Activated CD4-positive, alpha-beta memory T cell treated with anti-CD3 and anti-CD28 coated beads for 36 hours (primary cell): ENCODE results near the gene DUSP7. TPM values are rescaled to one million over a fixed set of nuclear protein-coding genes. Genes with fewer than 3 reads are reported as not detected.

ENCODE experiments used
- CTCF ChIA-PET: fragments of 350-600 bp; sonication (Branson Sonifier 250); formaldehyde crosslinking; loops from one replicate; lab custom pipeline; 2021; ENCODE audit warnings: antibody characterized with exemption, inconsistent platforms; lab: Charles Lee
- POLR2A ChIA-PET: fragments of 350-600 bp; sonication (Branson Sonifier 250); formaldehyde crosslinking; loops from one replicate; lab custom pipeline; 2021; ENCODE audit warnings: antibody characterized with exemption; lab: Charles Lee
- DNase-seq: peaks from one replicate; pipeline ENCODE4 v3.0.0-alpha.2; 2020
- H3K27ac Mint-ChIP-seq: one replicate; pipeline ENCODE4 v1.8.0; 2021; ENCODE audit warnings: mixed read lengths
- H3K27me3 Mint-ChIP-seq: one replicate; pipeline ENCODE4 v1.8.0; 2021; ENCODE audit warnings: mixed read lengths
- H3K36me3 Mint-ChIP-seq: one replicate; pipeline ENCODE4 v1.8.0; 2021; ENCODE audit warnings: mixed read lengths
- H3K4me1 Mint-ChIP-seq: one replicate; pipeline ENCODE4 v1.8.0; 2021; ENCODE audit warnings: low read depth, mixed read lengths
- H3K4me3 Mint-ChIP-seq: one replicate; pipeline ENCODE4 v1.8.0; 2021; ENCODE audit warnings: mild to moderate bottlenecking, mixed read lengths
- H3K9me3 Mint-ChIP-seq: one replicate; pipeline ENCODE4 v1.8.0; 2021; ENCODE audit warnings: mixed read lengths
- intact Hi-C: fragments of 100-400 bp; cut with micrococcal nuclease; formaldehyde crosslinking; loops from one replicate; pipeline ENCODE4 v1.15.1; 2023
- total RNA-seq, 2 experiments: library from RNA; stranded (reverse); gene quantifications; one replicate each; pipeline ENCODE4 v1.2.3, GENCODE V29; 2021

DUSP7 gene
- total RNA-seq, 2 experiments from 2014 or later, result 14.1 to 14.5 TPM

DNA sequence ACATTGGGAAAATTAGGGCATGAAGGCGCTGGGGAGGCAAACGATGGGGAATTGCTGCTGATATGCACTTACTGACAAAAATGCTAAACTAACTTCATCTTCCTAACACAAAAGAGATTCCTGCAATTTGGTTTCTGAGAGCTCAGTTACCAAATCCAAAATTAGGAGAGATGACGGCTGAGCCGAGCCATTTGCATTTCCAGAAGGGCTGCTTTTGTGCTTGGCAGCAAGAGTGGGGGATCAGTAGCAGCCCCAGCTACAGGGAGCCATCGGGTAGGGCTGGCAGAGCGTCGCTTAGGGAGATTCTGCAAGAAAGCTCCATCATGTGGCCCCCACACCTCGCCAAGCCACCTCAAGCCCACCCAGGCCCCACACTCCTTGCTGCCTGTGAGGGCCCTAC is 16.1 kb upstream of the DUSP7 start:
- Mint-ChIP-seq H3K27ac (no peak overlapping the region), H3K27me3 (no peaks in the 10 kb centered on the region), H3K36me3 (no peaks in the 10 kb centered on the region), H3K4me1 (no peaks in the 10 kb centered on the region), H3K9me3 (no peaks in the 10 kb centered on the region), H3K4me3 (no peak overlapping the region)
- DNase-seq, result no peak
- CTCF ChIA-PET, result interaction anchor here (0.8 kb wide), 1 partner anchor 81 kb away, joined by 3 read pairs; no protein-coding TSS in a partner anchor
- intact Hi-C loops, result no loop called here
- POLR2A ChIA-PET, result no interaction called here

DNA sequence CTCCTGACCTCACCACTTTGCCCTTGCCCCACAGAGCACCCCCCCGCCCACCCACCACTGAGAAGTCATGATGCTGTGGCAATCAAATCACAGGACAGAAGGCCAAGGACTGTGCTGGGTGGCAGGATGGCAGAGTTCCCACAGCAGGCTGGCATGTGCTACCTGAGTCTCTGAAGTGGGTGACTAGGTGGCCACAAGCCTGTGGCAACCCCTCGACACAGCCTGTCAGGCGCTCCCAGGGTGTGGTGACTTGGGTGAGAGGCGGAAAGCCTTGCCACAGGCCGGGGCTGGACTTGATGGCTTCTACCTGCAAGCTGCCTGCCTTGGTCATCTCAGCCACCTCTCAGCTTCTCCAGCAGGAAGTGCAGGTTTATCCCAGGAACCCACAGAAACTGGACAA is 15.6 kb upstream of the DUSP7 start:
- no peaks in the 10 kb centered on the region for H3K9me3 Mint-ChIP-seq
- H3K27me3 Mint-ChIP-seq, result no peaks in the 10 kb centered on the region
- DNase-seq, result no peak
- no peaks in the 10 kb centered on the region for H3K4me1 Mint-ChIP-seq
- no peak overlapping the region for H3K27ac Mint-ChIP-seq
- no peak overlapping the region for H3K4me3 Mint-ChIP-seq
- H3K36me3 Mint-ChIP-seq, result no peaks in the 10 kb centered on the region
- POLR2A ChIA-PET, result no interaction called here
- CTCF ChIA-PET, result no interaction called here
- intact Hi-C loops, result no loop called here

DNA sequence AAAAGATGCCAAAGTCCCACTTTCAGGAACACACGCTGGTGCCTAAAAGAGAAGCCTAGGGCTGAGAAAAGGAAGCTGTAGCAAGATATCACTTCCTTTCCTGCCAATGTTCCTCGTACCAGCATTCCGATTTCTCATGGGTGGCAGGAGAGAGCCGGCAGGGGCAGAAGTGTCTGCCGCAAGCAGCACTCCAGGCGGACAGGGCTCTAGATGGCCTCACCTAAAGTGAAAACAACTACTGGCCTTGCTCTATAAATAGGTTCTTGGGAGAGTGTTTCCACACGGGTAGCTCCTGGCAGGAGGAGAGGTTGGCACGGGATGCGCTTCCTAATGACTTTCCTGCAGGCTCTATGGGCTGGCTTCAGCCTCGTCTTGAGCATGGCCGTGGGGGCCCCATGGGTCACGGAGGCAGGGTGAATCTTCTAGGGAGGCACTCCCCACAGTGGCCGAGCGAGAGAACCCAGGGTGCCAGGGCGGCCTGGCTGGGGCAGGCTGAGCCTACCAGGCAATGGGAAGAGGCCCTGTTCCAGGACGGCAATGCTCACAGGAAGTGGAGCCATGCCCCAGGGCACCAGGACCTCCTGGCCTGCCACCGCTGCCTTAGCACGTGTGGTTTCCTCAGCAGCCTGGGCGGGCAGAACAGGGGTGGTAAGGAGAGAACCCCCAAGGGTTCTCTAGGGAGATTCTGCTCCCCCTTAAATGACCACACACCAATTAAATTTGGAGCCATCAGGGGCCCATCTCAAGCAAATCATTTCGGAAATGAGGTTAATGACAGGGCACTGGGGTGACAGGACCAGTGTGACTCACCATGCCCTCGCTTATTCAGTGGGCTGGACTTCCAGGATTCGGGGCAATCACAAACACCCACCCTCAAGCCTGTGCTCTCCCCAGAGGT is 14.6 kb upstream of the DUSP7 start:
- POLR2A ChIA-PET, result no interaction called here

DNA sequence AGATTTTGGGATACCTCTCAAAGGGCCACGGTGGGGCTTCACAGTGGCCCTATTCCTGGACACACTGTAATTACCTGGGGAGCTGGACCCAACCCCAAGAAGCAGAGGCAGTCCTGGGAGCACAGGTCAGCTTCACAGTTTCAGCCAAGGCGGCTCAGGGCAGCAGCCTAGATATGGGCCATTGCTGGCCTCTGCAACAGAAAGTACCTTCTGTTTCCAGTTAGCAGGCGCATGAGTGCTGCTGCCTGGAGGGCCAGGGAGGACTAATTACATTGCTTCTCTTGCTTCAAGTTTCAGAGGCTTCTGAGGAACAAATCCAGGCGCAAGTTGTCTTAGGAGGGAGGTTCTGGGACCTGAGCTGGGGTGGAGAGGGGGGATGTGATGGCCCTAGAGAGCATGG is 13.5 kb upstream of the DUSP7 start:
- intact Hi-C loops, result no loop called here

More for the DNA sequence above, 14.6 kb upstream of the DUSP7 start:
- no peaks in the 10 kb centered on the region for H3K36me3 Mint-ChIP-seq
- H3K4me1 Mint-ChIP-seq, result no peaks in the 10 kb centered on the region
- H3K27ac Mint-ChIP-seq, result no peak overlapping the region
- no peak for DNase-seq
- no peaks in the 10 kb centered on the region for H3K9me3 Mint-ChIP-seq
- intact Hi-C loops, result no loop called here
- no peak overlapping the region for H3K4me3 Mint-ChIP-seq
- no peaks in the 10 kb centered on the region for H3K27me3 Mint-ChIP-seq
- CTCF ChIA-PET, result no interaction called here

DNA sequence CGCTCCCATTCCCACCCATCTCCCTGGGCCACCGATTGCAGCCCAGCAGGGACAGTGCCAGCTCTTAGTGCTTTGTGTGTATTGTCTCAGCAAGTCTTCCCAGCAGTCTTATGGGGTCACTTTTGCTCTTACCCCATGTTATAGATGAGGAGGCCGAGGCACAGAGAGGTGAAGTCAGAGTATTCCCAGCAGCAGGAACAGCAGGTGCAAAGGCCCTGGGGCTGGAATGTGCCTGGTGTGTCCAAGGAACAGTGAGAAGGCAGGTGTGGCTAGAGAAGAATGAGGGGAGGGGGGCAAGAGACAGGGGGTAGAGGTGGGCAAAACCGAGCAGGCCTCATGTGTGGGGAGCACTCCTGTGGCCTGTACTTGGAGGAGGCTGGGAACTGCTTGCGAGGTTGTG is 12.8 kb upstream of the DUSP7 start:
- intact Hi-C loops, result no loop called here
- Mint-ChIP-seq H3K9me3 (no peaks in the 10 kb centered on the region), H3K4me1 (no peaks in the 10 kb centered on the region), H3K27ac (no peak overlapping the region), H3K27me3 (no peaks in the 10 kb centered on the region), H3K36me3 (no peaks in the 10 kb centered on the region), H3K4me3 (no peak overlapping the region)
- POLR2A ChIA-PET, result no interaction called here
- no peak for DNase-seq
- CTCF ChIA-PET, result no interaction called here

More for the DNA sequence above, 13.5 kb upstream of the DUSP7 start:
- H3K4me3 Mint-ChIP-seq, result no peak overlapping the region
- POLR2A ChIA-PET, result no interaction called here
- no peaks in the 10 kb centered on the region for H3K4me1 Mint-ChIP-seq
- H3K27ac Mint-ChIP-seq, result no peak overlapping the region
- H3K36me3 Mint-ChIP-seq, result no peaks in the 10 kb centered on the region
- no peaks in the 10 kb centered on the region for H3K27me3 Mint-ChIP-seq
- DNase-seq, result no peak
- CTCF ChIA-PET, result no interaction called here
- no peaks in the 10 kb centered on the region for H3K9me3 Mint-ChIP-seq

DNA sequence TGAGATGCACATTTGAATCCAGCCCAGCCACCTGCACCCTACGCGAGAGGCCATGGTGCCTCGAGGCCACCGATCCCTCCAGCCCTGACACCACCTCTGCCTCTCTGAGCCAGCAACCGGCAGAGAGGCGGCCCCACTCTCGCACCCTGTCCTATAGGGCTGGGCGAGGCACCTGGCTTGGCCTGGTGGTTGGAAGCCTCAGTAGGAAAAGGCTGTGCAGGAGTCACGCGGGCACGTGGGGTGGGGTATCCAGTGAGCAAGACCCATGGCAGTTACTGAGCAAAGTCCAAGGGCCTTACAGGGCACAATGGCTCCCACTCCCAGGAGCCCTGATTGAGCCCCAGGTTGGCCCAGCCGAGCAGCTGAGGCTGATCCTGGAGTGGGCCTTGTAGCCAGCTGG is 12.4 kb upstream of the DUSP7 start:
- ChIA-PET CTCF (no interaction called here), POLR2A (no interaction called here)
- no peaks in the 10 kb centered on the region for H3K36me3 Mint-ChIP-seq
- H3K27ac Mint-ChIP-seq, result no peak overlapping the region
- no peaks in the 10 kb centered on the region for H3K27me3 Mint-ChIP-seq
- H3K4me1 Mint-ChIP-seq, result no peaks in the 10 kb centered on the region
- intact Hi-C loops, result no loop called here
- H3K4me3 Mint-ChIP-seq, result no peak overlapping the region
- H3K9me3 Mint-ChIP-seq, result no peaks in the 10 kb centered on the region
- no peak for DNase-seq

DNA sequence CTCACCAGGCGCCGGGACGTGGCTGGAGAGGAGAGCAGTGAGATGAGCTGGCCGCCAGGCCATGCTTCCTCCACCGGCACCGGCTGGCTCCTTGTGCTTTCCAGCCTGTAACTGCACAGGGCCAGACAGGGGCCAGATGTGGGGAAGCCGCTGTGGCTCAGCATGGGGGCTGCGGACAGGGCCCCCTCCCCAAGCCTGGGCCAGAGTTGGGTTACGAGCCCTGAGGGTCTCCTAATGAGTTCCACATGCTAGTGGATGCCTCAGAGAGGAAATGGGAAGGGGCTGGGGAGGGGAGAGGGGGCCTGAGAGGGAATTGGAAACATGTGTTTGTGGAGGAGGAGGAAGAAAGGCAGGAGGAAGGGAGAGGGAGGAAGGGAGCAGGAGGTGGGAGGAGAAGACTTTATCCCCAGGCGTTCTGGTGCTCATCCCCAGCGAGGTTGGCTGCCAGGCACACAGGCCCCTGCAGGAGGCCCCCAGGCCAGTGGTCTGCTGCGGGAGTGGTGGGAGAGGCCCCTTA is 11.7 kb upstream of the DUSP7 start:
- Mint-ChIP-seq H3K4me1 (no peaks in the 10 kb centered on the region), H3K4me3 (no peak overlapping the region), H3K9me3 (no peaks in the 10 kb centered on the region), H3K27me3 (no peaks in the 10 kb centered on the region), H3K36me3 (no peaks in the 10 kb centered on the region), H3K27ac (no peak overlapping the region)
- CTCF ChIA-PET, result no interaction called here
- no peak for DNase-seq
- POLR2A ChIA-PET, result no interaction called here
- intact Hi-C loops, result no loop called here

DNA sequence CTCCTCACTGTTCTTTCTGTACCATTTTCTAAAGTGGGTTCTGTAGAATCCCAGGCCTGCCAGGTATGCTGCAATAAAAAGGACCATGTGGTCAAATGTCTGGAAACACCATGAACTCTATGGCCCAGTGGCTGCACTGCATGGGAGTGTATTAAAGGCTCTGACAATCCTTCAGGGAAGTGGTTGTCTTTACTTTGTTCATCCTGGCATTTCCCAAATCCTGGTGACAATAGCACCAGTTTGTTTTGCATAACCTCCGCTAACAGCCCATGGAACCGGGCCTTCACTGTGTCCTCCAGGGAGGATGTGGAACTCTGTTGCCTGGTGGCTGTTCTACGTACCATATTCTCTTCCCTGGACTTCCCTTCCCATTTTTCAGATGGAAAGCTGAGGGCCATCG is 11.2 kb upstream of the DUSP7 start:
- H3K27ac Mint-ChIP-seq, result no peak overlapping the region
- ChIA-PET CTCF (interaction anchor here (0.9 kb wide), 1 partner anchor 14 kb away, joined by 3 read pairs; no protein-coding TSS in a partner anchor), POLR2A (no interaction called here)
- intact Hi-C loops, result no loop called here
- H3K9me3 Mint-ChIP-seq, result no peaks in the 10 kb centered on the region
- H3K27me3 Mint-ChIP-seq, result no peaks in the 10 kb centered on the region
- no peak for DNase-seq
- no peaks in the 10 kb centered on the region for H3K36me3 Mint-ChIP-seq
- H3K4me3 Mint-ChIP-seq, result no peak overlapping the region
- H3K4me1 Mint-ChIP-seq, result no peaks in the 10 kb centered on the region

DNA sequence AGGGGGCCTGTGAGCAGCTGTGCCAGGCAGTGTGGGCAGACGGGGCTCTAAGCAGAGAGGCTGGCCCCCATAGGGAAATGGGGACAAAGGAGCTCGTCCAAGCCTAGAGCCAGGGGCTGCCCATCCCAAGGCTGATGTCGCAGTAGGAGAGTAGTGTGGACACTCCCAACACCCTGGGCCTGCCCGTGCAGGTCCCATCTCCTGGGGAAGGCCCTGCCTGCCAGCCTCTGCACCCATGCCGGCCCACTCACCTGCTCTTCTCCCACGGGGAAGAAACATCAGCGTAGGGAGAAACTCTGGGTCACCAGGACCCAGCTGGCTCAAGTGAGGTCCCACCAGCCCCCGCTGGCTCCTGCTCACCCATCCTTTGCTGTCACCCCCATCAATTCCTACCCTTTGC is 10.7 kb upstream of the DUSP7 start:
- Mint-ChIP-seq H3K27ac (no peak overlapping the region), H3K9me3 (no peaks in the 10 kb centered on the region), H3K27me3 (no peaks in the 10 kb centered on the region), H3K4me3 (no peak overlapping the region), H3K4me1 (no peaks in the 10 kb centered on the region), H3K36me3 (no peaks in the 10 kb centered on the region)
- DNase-seq, result no peak
- ChIA-PET CTCF (interaction anchor here (0.9 kb wide), 1 partner anchor 14 kb away, joined by 3 read pairs; no protein-coding TSS in a partner anchor), POLR2A (no interaction called here)
- intact Hi-C loops, result no loop called here

DNA sequence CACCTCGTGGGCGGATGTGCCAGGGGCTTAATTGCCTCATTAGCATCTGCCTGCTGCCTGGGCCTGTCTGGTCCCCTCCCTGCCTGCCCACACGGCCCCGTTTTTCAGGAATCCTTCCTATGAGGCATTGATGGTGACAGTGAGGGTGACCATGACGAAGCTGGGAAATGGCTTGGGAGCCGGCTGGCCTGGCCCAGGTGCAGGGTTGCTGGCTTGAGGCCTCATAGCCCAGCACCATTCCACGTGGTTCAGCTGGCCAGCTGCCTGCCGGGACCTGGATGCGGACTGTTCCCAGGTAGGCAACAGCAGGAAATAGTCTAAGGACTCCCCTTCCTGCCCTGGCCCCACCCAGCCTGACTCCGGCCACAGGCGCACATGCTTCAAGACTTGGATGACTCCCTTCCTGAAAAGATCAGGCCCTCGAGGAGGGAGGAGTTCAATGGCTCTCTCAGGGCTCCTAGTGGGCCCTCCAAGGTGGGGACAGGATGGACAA is 8.9 kb upstream of the DUSP7 start:
- CTCF ChIA-PET, result interaction anchor here (1.3 kb wide), 1 partner anchor 64 kb away, joined by 3 read pairs; no protein-coding TSS in a partner anchor
- POLR2A ChIA-PET, result interaction anchor here (1.2 kb wide), 1 partner anchor 8 kb away, joined by 4 read pairs; no protein-coding TSS in a partner anchor
- H3K9me3 Mint-ChIP-seq, result no peaks in the 10 kb centered on the region

DNA sequence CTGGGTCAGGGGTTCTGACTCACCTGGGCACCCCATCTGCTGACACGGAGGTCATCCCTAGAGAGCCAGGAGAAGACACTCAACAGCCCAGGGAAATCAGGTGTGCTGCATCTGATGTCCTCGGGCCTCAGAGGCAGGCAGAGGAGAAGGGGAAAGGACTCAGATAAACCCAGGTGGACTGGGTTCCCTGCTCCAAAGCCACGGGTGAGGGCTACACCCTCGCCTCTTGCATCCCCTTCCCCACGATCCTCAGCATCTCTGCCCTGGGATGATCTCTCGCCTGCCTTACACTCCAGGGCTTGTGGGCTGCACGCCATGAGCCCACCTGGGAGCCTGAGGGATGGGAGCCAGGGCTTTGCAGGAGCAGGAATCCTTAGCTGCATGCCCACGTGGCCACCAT is 8.2 kb upstream of the DUSP7 start:
- Mint-ChIP-seq H3K4me1 (no peaks in the 10 kb centered on the region), H3K27me3 (no peaks in the 10 kb centered on the region), H3K4me3 (no peak overlapping the region), H3K36me3 (no peaks in the 10 kb centered on the region), H3K9me3 (no peaks in the 10 kb centered on the region), H3K27ac (no peak overlapping the region)
- intact Hi-C loops, result no loop called here
- DNase-seq, result no peak
- CTCF ChIA-PET, result no interaction called here
- POLR2A ChIA-PET, result no interaction called here

More for the DNA sequence above, 8.9 kb upstream of the DUSP7 start:
- Mint-ChIP-seq H3K27ac (no peak overlapping the region), H3K4me3 (no peak overlapping the region), H3K27me3 (no peaks in the 10 kb centered on the region), H3K4me1 (no peaks in the 10 kb centered on the region), H3K36me3 (no peaks in the 10 kb centered on the region)
- no peak for DNase-seq
- intact Hi-C loops, result no loop called here

DNA sequence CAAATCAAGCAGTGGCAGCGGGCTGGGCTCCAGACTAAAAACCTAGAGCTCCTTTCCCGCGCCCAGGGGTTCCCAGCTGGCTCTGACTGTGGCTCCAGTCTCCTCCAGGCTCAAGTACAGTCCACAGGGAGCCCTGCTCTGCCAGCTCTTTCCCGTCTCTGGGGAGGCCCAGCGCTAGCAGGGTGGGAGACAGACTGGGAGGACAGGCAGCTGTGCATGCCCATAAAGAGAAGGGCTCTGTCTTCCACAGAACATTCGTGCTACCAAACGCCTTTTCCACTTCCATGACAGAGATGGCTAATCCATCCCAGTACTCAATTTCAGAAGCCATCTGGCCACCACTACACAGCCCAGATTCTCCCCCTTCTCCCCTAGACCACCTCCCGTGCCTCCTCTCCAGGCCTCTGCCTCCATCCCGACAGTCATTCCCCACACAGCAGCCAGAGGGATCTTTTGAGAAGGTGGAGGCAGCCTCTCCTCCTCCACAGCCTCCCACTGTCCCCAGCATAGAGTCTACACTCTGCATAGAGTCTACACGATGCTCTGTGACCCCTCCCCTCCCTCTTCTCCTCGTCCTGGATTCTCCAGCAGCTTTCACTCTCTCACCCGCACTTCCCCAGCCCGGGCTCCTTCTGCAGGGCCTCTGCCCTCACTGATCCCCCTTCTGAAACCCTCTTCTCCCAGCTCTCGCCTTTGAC is 6.8 kb upstream of the DUSP7 start:
- ChIA-PET CTCF (interaction anchor here (1.4 kb wide), 1 partner anchor 62 kb away, joined by 4 read pairs; no protein-coding TSS in a partner anchor), POLR2A (no interaction called here)
- no peak overlapping the region for H3K4me3 Mint-ChIP-seq
- H3K27ac Mint-ChIP-seq, result no peak overlapping the region
- DNase-seq, result no peak
- intact Hi-C loops, result no loop called here
- no peaks in the 10 kb centered on the region for H3K9me3 Mint-ChIP-seq
- H3K36me3 Mint-ChIP-seq, result no peaks in the 10 kb centered on the region
- no peaks in the 10 kb centered on the region for H3K4me1 Mint-ChIP-seq
- H3K27me3 Mint-ChIP-seq, result no peaks in the 10 kb centered on the region
